ENCODE data around the gene SPON1. TPM values are rescaled to one million over a fixed set of nuclear protein-coding genes. Genes with fewer than 3 reads are reported as not detected.

The SPON1 gene
- total RNA-seq, 1 donor from 2014 or later: 60.2 TPM

DNA sequence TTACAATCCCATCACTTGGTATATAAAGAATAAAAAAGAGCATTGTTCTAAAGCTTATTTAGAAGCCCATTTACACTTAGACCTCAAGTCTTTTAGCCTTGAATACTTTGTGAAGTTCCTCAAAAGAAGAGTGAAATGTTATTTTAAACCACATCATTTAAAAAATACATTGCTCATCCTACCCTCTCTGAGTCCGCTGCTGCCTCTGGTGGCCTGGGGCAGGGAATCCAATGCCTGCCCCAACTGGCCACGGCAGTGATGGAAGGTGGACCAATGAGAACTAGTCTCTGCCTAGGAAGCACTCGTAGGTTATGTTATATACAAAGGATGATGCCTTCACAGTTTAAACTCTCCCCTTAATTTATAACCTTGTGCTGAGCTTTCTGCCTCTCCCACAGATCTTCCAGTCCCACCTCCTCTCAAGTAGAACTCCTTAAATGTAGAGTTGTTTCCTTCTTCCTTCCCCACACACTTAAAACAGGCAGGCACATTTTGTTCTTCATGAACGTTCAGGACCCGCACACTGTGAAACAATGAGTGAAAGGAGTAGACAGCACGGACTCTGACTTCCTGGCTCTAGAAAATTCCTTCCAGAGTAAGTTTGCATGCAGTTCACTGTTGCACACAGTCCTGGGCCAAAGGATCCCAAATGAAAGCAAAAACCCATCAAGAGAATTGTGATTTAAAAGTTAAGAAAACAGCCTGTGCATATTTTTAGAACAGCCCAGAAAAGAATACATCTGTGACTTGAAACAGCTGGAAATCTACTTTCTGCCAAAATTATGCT lies 228.7 kb downstream of the SPON1 start:
- no peak for DNase-seq

GRCh38 chr11:14193644-14194043 lies 231.1 kb downstream of the SPON1 start:
- no peak for DNase-seq

GRCh38 chr11:14202251-14203196 lies 240.0 kb downstream of the SPON1 start:
- no peak for DNase-seq

DNA sequence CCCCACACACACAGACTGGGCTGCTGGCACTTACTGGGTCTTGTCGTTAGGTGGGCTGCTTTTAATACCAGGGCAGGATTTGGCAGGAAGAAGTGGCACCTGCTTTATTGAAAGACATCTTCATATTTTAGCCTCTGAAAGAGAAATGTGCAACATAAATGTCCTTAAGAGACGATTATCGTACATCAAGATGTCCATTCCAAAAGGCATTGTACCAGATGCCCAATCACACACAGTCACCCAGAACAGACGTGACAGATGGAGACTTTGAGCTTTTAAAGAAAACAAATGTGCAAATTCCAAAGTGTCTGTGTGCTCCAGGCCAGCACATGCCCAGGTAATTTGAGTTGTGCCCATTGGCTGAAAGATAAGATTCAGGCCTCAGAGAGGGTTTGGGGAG lies 240.8 kb downstream of the SPON1 start:
- no peak for DNase-seq

DNA sequence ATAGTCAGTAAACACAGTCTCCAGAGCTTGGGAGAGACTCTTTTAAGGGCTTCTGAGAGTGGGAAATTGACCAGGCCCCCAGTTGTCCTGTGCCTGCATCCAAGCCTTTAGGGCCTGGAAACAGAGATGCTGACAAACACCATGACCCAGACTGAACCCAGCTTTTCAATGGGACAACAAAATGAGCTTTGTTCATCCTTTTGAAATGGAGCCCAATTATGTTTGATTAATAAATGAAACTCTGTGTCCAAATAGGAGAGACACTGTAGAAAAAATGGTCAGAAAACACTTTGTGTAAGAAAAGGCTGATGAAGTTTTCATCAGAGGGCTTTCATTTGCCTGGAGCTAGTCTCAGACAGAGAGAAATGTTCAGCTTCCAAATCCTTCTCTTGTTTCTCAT lies 250.5 kb downstream of the SPON1 start:
- DNase-seq: peak; percentile 43

DNA sequence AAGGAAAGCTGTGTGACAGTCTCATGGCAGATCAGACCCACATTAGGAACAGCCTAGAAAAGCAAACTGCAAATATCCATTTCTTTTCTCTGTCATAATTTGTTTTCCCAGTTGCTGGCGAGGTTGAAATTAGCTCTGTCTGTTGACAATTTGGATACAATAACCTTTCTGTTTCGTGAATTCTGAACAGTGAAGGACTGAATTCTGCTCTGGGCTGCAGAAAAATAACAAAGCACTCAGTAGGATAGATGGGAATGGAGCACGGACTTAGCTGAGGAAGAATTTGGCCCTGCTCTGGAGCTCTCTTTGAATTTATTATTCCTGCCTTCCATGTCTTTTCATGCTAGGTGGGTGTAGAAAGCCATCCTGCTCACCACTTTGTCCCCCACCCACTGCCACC lies 256.2 kb downstream of the SPON1 start:
- DNase-seq: no peak

- no peak for DNase-seq
These were observed 261.2 kb downstream of the SPON1 start for GRCh38 chr11:14223636-14224288.

GRCh38 chr11:14224395-14224794 lies 261.9 kb downstream of the SPON1 start:
- no peak for DNase-seq

- no peak for DNase-seq
These were observed 263.1 kb downstream of the SPON1 start for GRCh38 chr11:14225666-14226065.

DNA sequence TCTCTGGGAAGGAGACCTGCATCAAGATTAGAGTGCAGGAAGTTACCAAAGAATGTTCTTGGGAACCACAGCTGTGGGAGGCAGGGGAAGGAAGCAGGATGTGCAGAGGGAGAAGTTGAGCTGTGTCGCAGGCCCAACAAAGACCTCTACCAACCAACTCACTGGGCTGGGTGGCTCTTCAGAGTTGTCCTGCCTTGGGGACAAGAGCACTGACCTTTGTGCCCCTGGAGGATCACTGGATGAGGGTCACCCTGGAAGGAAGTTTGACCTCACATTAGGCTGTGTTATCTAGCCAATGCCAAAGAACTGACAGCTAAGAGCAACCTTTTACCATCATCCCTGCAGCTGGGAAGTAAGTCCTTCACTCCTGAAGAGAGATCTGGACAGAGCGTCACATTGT lies 265.8 kb downstream of the SPON1 start:
- no peak for DNase-seq

DNA sequence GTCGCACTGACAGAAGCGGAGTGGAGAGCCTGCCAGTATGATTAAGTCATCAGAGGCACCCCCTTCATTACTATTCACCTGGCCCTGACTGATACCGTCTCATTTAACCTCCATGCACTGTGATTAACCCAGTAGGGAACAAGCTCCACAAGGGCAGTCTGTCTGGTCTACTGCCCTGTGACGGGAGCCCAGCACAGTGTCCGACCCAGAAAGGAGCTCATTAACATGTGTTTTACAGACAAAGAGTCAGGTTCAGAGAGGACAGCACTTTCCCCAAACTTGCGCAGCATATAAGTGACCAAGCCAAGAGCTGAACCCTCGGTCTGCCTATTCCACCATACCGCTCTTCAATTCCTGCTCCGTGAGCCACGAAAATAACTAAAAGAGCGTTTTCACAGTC lies 266.9 kb downstream of the SPON1 start:
- DNase-seq: no peak

- no peak for DNase-seq
These were observed 267.9 kb downstream of the SPON1 start for GRCh38 chr11:14230407-14230806.

DNA sequence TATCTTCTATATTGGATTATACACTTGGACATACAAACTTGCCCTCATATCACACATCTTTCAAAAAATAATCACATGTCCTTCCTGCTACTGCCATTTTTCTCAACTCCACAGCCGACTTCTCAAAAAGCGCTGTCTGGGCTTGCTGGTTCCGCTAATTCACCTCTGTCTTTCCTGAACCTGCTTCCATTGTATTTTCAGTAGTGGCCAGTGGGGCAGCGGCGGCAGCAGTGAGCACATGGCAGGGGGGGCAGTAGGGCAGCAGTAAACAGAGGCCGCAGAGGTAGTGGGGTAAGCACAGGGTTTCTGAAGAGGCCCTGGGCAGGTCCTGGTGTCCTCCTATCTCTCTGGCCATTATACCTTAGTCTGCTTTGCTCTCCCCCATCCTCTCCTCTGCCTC lies 270.1 kb downstream of the SPON1 start:
- no peak for DNase-seq

DNA sequence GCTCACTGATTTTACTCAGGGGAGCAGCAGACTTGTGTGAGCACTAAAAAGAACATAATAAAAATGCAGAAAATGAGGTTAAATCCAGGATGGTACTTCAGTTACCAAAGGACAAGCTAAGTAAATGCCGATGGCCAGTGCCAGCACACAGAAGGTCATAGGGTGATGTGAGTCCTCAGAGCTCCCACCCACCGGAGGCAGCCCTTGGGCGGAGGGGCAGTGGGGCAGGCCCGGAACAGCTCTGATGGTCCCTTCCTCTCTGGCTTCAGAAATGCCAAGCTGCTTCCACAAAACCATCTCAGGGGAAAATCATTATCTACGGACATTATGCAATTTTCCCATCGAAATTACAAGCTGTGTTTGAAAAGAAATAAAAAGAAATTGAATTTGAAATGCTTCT lies 271.9 kb downstream of the SPON1 start:
- DNase-seq: no peak

GRCh38 chr11:14235701-14236100 lies 273.2 kb downstream of the SPON1 start:
- no peak for DNase-seq

- DNase-seq: no peak
These were observed 275.0 kb downstream of the SPON1 start for GRCh38 chr11:14237444-14237961.

GRCh38 chr11:14240221-14240620 lies 277.7 kb downstream of the SPON1 start:
- DNase-seq: no peak

GRCh38 chr11:14240951-14241350 lies 278.4 kb downstream of the SPON1 start:
- no peak for DNase-seq

- no peak for DNase-seq
These were observed 279.7 kb downstream of the SPON1 start for GRCh38 chr11:14242187-14242586.

DNA sequence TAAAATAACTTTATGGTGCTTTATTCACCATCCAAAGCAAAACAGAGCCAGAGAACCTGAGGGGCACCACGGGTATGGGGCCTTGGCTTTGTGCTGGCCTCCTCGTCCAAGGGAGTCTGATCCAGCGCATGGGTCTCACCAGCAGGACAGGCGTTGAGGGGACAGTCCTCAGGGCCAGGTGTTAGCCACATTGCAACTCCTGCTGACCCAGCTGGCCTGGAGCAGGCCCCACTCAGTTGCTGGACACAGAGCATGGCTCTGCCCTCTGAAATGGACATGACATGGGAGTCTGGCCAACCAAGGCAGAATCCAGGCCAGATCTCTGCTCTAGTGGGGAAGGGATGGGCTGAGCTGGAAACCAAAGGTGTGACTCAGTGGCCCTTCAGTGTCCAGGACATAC lies 280.2 kb downstream of the SPON1 start:
- DNase-seq: no peak

- no peak for DNase-seq
These were observed 282.4 kb downstream of the SPON1 start for GRCh38 chr11:14244926-14245325.

DNA sequence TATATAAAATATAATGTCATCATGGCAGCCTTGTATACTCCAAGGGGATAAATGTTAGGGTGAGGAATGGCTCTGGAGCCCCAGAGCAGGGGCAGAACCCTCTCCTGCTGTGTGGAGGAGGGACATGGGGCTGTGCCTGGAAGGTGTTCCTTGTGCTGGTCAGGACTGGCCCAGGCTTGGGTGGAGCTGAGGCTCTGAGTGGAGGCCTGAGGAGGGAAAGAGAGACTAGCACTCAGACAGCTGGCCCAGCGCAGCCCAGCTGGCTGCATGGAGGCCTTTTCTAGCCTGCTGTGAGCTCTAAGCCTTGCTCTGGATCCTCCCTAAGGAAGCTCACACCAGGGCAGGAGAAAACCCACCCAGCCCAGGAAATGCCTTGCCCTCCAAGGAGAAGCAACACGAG lies 282.9 kb downstream of the SPON1 start:
- no peak for DNase-seq

- no peak for DNase-seq
These were observed 286.1 kb downstream of the SPON1 start for GRCh38 chr11:14248580-14248981.
